Smooth muscle cell (in vitro differentiated cells): ENCODE measurements around the gene CALHM4. TPM values are rescaled to one million over a fixed set of nuclear protein-coding genes. Genes with fewer than 3 reads are reported as not detected.

Experiments used
- DNase-seq: peaks from one replicate; lab custom pipeline; 2025; ENCODE audit not compliant: unreplicated experiment; lab: John Stamatoyannopoulos, UW
- H2AFZ ChIP-seq: fragments of 200-600 bp; sonication (generic); 2 replicates; pipeline ENCODE4 v1.6.0; 2016; ENCODE audit warnings: antibody characterized with exemption, low read depth, mild to moderate bottlenecking
- H3F3A ChIP-seq: fragments of 200-600 bp; sonication (generic); 2 replicates; pipeline ENCODE4 v1.6.0; 2017; ENCODE audit warnings: antibody characterized with exemption, low read depth
- H3K27ac ChIP-seq: fragments of 200-600 bp; sonication (generic); 2 replicates; pipeline ENCODE4 v1.5.1; 2016; ENCODE audit warnings: low read depth, mild to moderate bottlenecking
- H3K27me3 ChIP-seq: fragments of 200-600 bp; sonication (generic); 2 replicates; pipeline ENCODE4 v1.6.1; 2016; ENCODE audit warnings: low read depth, mild to moderate bottlenecking
- H3K36me3 ChIP-seq: fragments of 200-600 bp; sonication (generic); 2 replicates; pipeline ENCODE4 v1.5.1; 2016; ENCODE audit warnings: low read depth
- H3K4me1 ChIP-seq: fragments of 200-600 bp; sonication (generic); 2 replicates; pipeline ENCODE4 v1.5.1; 2016; ENCODE audit warnings: low read depth
- H3K4me2 ChIP-seq: fragments of 200-600 bp; sonication (generic); 2 replicates; pipeline ENCODE4 v1.6.0; 2016; ENCODE audit warnings: mild to moderate bottlenecking
- H3K4me3 ChIP-seq: fragments of 200-600 bp; sonication (generic); 2 replicates; pipeline ENCODE4 v1.5.1; 2016; ENCODE audit warnings: mild to moderate bottlenecking
- H3K79me2 ChIP-seq: fragments of 200-600 bp; sonication (generic); 2 replicates; pipeline ENCODE4 v1.6.0; 2016; ENCODE audit warnings: low read depth, mild to moderate bottlenecking
- H3K9ac ChIP-seq: fragments of 200-600 bp; sonication (generic); 2 replicates; pipeline ENCODE4 v1.6.0; 2016; ENCODE audit warnings: low read depth
- H3K9me3 ChIP-seq: fragments of 200-600 bp; sonication (generic); replicated peaks from 2 replicates; pipeline ENCODE4 v1.5.1; 2016; ENCODE audit warnings: low read depth
- H4K20me1 ChIP-seq: fragments of 200-600 bp; sonication (generic); 2 replicates; pipeline ENCODE4 v1.6.0; 2016; ENCODE audit warnings: low read depth
- WGBS: methylation state at CpG from one replicate; pipeline ENCODE4 v1.1.7; 2016; ENCODE audit warnings: low lambda C conversion rate; 5-methylcytosine and 5-hydroxymethylcytosine counted together
- polyA plus RNA-seq: library from polyadenylated mRNA; unstranded; fragments of >200 nt; fragmentation: Nextera tagmentation; extraction: Ambion mirVana; gene quantifications from 2 replicates; pipeline ENCODE4 v1.2.1, GENCODE V29; 2016
- total RNA-seq: library from RNA; depleted of rRNA; stranded (reverse); fragments of >200 nt; gene quantifications from 2 replicates; pipeline ENCODE4 v1.2.3, GENCODE V29; 2014
- TF ChIP-seq, protein P1 (sequence below): fragments of 200-600 bp; sonication (generic); IDR thresholded peaks from 2 replicates; pipeline ENCODE4 v1.5.1; 2017; ENCODE audit warnings: borderline replicate concordance, mild to moderate bottlenecking, antibody characterized with exemption; ENCODE audit not compliant: insufficient read depth, poor library complexity, severe bottlenecking

The CALHM4 gene
- total and polyA plus RNA-seq, 2 experiments from 2014 or later: not detected

DNA sequence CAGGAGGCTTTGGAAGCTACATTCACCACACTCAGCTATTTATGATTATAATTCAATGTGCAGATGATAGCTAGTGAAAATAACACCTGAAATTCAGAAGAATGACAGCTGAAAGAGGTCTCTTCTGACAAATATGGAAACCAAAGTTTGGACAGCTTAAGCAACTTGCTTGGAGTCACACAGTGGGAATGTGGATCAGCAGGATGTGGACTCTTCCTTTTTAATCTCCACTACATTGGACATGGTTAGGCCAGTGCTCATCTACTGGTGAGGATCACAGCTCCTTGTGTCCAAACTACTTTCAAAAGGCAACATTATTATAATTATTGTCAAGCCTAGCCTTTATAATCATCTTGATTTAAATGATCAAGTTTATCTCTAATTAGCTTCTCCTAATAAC is 18.4 kb upstream of the CALHM4 start:
- H4K20me1 ChIP-seq: no peaks in the 10 kb centered on the region
- no peak overlapping the region for H3K4me2 ChIP-seq
- no peaks in the 10 kb centered on the region for H3F3A ChIP-seq
- H3K4me3 ChIP-seq: no peak overlapping the region
- H3K4me1 ChIP-seq: peaks cover 14% of the 10 kb centered on the region
- no peaks in the 10 kb centered on the region for H3K9me3 ChIP-seq
- H3K27ac ChIP-seq: no peak overlapping the region
- no peaks in the 10 kb centered on the region for H3K36me3 ChIP-seq
- no peak for DNase-seq
- peak overlapping the region; percentile 19 for H2AFZ ChIP-seq
- H3K9ac ChIP-seq: no peak overlapping the region
- TF ChIP-seq, protein P1, sequence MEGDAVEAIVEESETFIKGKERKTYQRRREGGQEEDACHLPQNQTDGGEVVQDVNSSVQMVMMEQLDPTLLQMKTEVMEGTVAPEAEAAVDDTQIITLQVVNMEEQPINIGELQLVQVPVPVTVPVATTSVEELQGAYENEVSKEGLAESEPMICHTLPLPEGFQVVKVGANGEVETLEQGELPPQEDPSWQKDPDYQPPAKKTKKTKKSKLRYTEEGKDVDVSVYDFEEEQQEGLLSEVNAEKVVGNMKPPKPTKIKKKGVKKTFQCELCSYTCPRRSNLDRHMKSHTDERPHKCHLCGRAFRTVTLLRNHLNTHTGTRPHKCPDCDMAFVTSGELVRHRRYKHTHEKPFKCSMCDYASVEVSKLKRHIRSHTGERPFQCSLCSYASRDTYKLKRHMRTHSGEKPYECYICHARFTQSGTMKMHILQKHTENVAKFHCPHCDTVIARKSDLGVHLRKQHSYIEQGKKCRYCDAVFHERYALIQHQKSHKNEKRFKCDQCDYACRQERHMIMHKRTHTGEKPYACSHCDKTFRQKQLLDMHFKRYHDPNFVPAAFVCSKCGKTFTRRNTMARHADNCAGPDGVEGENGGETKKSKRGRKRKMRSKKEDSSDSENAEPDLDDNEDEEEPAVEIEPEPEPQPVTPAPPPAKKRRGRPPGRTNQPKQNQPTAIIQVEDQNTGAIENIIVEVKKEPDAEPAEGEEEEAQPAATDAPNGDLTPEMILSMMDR: no peak
- no peaks in the 10 kb centered on the region for H3K27me3 ChIP-seq
- H3K79me2 ChIP-seq: no peaks in the 10 kb centered on the region

DNA sequence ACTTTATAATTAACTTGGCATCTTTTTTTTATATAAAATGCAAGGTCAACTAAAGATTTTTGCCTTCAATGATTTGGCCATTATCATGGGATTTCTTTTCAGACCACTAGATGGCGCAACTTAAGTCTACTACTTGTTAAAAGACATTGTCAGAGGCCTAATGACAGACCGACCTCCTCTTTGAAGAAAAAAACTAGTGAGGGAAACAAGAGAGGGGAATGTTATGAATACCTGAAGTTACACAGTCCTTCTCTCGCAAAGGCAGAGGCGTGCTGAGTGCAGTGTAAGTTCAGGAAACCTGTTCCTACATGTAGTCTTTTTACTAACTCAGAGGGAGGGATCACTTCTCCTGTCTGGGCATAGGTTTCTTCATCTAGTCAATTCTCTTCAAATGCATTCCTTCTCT is 17.3 kb upstream of the CALHM4 start:
- no peaks in the 10 kb centered on the region for H3F3A ChIP-seq
- no peaks in the 10 kb centered on the region for H4K20me1 ChIP-seq
- no peaks in the 10 kb centered on the region for H3K79me2 ChIP-seq
- peaks cover 5% of the 10 kb centered on the region for H3K4me1 ChIP-seq
- no peaks in the 10 kb centered on the region for H3K9me3 ChIP-seq
- no peak for DNase-seq
- H3K9ac ChIP-seq: no peak overlapping the region
- no peak overlapping the region for H3K27ac ChIP-seq
- peak overlapping the region; percentile 85 for H2AFZ ChIP-seq
- no peak overlapping the region for H3K4me3 ChIP-seq
- H3K27me3 ChIP-seq: no peaks in the 10 kb centered on the region
- 13% methylated on average over 4 of the region's 4 CpGs for WGBS
- no peak overlapping the region for H3K4me2 ChIP-seq
- no peaks in the 10 kb centered on the region for H3K36me3 ChIP-seq
- TF ChIP-seq, protein P1: peak; percentile 83

DNA sequence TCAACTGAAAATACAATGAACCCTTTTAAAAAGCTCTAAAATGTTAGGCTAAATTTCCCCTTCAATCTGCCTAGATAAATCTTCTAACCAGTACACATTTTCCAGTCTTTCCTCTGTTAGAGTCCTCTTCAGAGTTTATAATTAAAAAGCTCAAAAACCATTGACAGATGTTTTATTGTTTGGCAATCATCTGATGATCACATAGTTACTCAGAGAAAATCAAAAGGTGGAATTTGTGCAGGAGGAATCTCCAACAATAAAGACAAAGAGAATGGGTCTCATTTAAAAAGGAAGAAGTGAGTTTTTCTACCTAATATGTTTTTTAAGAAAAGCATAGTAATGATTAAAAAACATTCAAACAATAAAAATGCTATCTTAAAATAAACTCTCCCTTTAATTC is 11.1 kb upstream of the CALHM4 start:
- no peak overlapping the region for H3K4me3 ChIP-seq
- no peaks in the 10 kb centered on the region for H3K9me3 ChIP-seq
- no peak overlapping the region for H3K9ac ChIP-seq
- DNase-seq: no peak
- no peaks in the 10 kb centered on the region for H3K36me3 ChIP-seq
- H2AFZ ChIP-seq: no peak overlapping the region
- H4K20me1 ChIP-seq: no peaks in the 10 kb centered on the region
- no peak overlapping the region for H3K4me2 ChIP-seq
- peaks cover 10% of the 10 kb centered on the region for H3K27me3 ChIP-seq
- H3K79me2 ChIP-seq: no peaks in the 10 kb centered on the region
- H3F3A ChIP-seq: no peaks in the 10 kb centered on the region
- no peaks in the 10 kb centered on the region for H3K4me1 ChIP-seq
- TF ChIP-seq, protein P1: no peak
- no peak overlapping the region for H3K27ac ChIP-seq

DNA sequence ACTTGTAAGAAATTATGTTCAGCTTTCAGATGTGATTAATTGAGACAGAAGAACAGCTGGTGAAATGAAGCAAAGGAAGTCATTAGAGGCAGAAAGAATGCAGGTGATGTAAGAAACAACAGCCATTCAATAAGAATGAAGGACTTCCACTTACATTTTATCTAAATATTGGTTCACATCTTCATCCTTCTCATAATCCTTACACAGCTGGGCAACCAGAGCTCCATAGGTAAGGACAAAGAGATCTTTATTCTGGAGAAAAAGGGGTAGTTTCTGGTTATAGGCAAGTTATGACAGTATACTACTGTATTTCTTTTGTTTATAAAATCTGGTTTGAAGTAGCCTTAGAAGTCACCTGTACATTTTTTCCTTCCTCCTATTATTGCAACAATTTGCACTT is 10.4 kb upstream of the CALHM4 start:
- no peaks in the 10 kb centered on the region for H3K9me3 ChIP-seq
- H3K27ac ChIP-seq: no peak overlapping the region
- no peaks in the 10 kb centered on the region for H4K20me1 ChIP-seq
- no peaks in the 10 kb centered on the region for H3F3A ChIP-seq
- H3K4me2 ChIP-seq: no peak overlapping the region
- no peak overlapping the region for H2AFZ ChIP-seq
- DNase-seq: no peak
- peaks cover 10% of the 10 kb centered on the region for H3K27me3 ChIP-seq
- no peaks in the 10 kb centered on the region for H3K36me3 ChIP-seq
- no peaks in the 10 kb centered on the region for H3K4me1 ChIP-seq
- no peak overlapping the region for H3K9ac ChIP-seq
- H3K4me3 ChIP-seq: no peak overlapping the region
- TF ChIP-seq, protein P1: no peak
- no peaks in the 10 kb centered on the region for H3K79me2 ChIP-seq
